ENCODE data around the gene STXBP1.
A peak's percentile ranks its signal among the peaks of the same experiment; 100 is the strongest.

STXBP1 gene

DNA sequence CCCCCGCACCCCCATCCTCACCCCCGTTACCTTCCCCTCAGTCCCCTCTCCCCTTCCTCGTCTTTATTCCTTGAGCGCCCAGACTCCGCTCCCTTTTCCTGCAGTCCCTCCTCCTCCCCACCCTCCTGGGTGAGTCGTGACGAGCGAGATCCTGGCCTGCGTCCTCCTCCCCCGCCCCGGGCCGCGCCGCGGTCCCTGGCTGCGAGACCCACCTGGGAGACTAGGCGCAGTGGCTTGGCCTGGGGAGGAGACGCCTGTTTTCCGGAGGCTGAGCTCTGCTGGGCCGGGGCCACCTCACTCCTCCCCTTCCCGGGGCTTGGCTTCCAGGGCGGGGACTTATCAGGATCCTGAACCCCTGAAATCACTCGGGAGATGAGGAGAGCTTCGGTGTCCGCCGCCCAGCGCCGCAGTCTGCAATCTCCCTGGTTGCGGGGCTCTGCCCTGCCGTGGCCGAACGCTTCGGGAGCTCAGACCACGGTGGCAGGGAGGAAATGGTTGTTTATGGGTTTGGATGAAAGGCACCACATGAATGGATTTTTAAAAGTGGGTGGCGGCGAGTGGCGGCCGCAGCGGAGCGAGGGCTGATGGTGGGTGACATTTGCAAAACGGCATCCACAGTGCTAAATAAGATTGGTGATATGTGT is 984 bp downstream of the STXBP1 start (continued):
- TF ChIP-seq ZNF148 (tag by site-specific recombination; IDR thresholded peaks at IDR 0.05; ENCODE audit: borderline replicate concordance): no peak
- TF ChIP-seq ZNF529 (tag by site-specific recombination; IDR thresholded peaks at IDR 0.05; ENCODE audit: insufficient replicate concordance): no peak
- no peak for TF ChIP-seq ZNF621 (tag by site-specific recombination; IDR thresholded peaks at IDR 0.05)
- TF ChIP-seq GLI4 (tag by site-specific recombination; IDR thresholded peaks at IDR 0.05): no peak
- peak; percentile 28; the same call in 1 of the 2 replicates for TF ChIP-seq ZNF366 (tag by site-specific recombination; conservative IDR thresholded peaks at IDR 0.05)
- TF ChIP-seq ZNF214 (tag by site-specific recombination; IDR thresholded peaks at IDR 0.05; ENCODE audit: borderline replicate concordance): no peak
- TF ChIP-seq ZEB2 (tag by site-specific recombination; IDR thresholded peaks at IDR 0.05): no peak
- no peak for TF ChIP-seq ZNF423 (tag by site-specific recombination; IDR thresholded peaks at IDR 0.05)
- no peak for TF ChIP-seq ZNF350 (tag by site-specific recombination; IDR thresholded peaks at IDR 0.05)
- TF ChIP-seq, protein P1, sequence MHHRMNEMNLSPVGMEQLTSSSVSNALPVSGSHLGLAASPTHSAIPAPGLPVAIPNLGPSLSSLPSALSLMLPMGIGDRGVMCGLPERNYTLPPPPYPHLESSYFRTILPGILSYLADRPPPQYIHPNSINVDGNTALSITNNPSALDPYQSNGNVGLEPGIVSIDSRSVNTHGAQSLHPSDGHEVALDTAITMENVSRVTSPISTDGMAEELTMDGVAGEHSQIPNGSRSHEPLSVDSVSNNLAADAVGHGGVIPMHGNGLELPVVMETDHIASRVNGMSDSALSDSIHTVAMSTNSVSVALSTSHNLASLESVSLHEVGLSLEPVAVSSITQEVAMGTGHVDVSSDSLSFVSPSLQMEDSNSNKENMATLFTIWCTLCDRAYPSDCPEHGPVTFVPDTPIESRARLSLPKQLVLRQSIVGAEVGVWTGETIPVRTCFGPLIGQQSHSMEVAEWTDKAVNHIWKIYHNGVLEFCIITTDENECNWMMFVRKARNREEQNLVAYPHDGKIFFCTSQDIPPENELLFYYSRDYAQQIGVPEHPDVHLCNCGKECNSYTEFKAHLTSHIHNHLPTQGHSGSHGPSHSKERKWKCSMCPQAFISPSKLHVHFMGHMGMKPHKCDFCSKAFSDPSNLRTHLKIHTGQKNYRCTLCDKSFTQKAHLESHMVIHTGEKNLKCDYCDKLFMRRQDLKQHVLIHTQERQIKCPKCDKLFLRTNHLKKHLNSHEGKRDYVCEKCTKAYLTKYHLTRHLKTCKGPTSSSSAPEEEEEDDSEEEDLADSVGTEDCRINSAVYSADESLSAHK (tag by site-specific recombination; IDR thresholded peaks at IDR 0.05): no peak
- no peak for TF ChIP-seq SCRT1 (tag by site-specific recombination; IDR thresholded peaks at IDR 0.05; ENCODE audit: borderline replicate concordance)
- peak; percentile 48; the same call in 1 of the 2 replicates for TF ChIP-seq IKZF3 (tag by site-specific recombination; IDR thresholded peaks at IDR 0.05)
- peak; percentile 76 for TF ChIP-seq ZBTB17 (tag by site-specific recombination; IDR thresholded peaks at IDR 0.05)
- TF ChIP-seq ZNF239 (tag by site-specific recombination; IDR thresholded peaks at IDR 0.05): no peak
- TF ChIP-seq SP2 (tag by site-specific recombination; IDR thresholded peaks at IDR 0.05): peak; percentile 77
- TF ChIP-seq ZNF335 (tag by site-specific recombination; conservative IDR thresholded peaks at IDR 0.05): peak; percentile 52

GRCh38 chr9:127613583-127613954 is 1.5 kb downstream of the STXBP1 start:
- TF ChIP-seq SCRT2 (tag by site-specific recombination; IDR thresholded peaks at IDR 0.05): no peak
- TF ChIP-seq ZNF830 (tag by site-specific recombination; IDR thresholded peaks at IDR 0.05; ENCODE audit: low read depth): no peak
- TF ChIP-seq SP2 (tag by site-specific recombination; IDR thresholded peaks at IDR 0.05): no peak
- TF ChIP-seq ZNF146 (tag by site-specific recombination; IDR thresholded peaks at IDR 0.05): no peak
- no peak for TF ChIP-seq GFI1B (tag by site-specific recombination; IDR thresholded peaks at IDR 0.05)
- TF ChIP-seq ZNF555 (tag by site-specific recombination; conservative IDR thresholded peaks at IDR 0.05): no peak
- peak; percentile 37; the same call in 1 of the 2 replicates for TF ChIP-seq PRDM1 (tag by site-specific recombination; IDR thresholded peaks at IDR 0.05)
- TF ChIP-seq ZNF138 (tag by site-specific recombination; IDR thresholded peaks at IDR 0.05; ENCODE audit: borderline replicate concordance): no peak
- TF ChIP-seq GLI4 (tag by site-specific recombination; IDR thresholded peaks at IDR 0.05): no peak
- TF ChIP-seq ZNF16 (tag by site-specific recombination; IDR thresholded peaks at IDR 0.05; ENCODE audit: low read depth): no peak
- no peak for TF ChIP-seq ZNF335 (tag by site-specific recombination; conservative IDR thresholded peaks at IDR 0.05)
- TF ChIP-seq YY1 (tag by site-specific recombination; IDR thresholded peaks at IDR 0.05): 0 out of 2 replicates have a peak, but pooled peaks have one; percentile 12
- no peak for TF ChIP-seq ZNF548 (tag by site-specific recombination; IDR thresholded peaks at IDR 0.05)
- no peak for TF ChIP-seq ZNF292 (tag by site-specific recombination; IDR thresholded peaks at IDR 0.05; ENCODE audit: borderline replicate concordance, low read depth)
- no peak for TF ChIP-seq ZNF362 (tag by site-specific recombination; IDR thresholded peaks at IDR 0.05)
- TF ChIP-seq ZNF266 (tag by site-specific recombination; IDR thresholded peaks at IDR 0.05; ENCODE audit: low read depth): no peak

More at GRCh38 chr9:127613583-127613954, 1.5 kb downstream of the STXBP1 start:
- POLR2A ChIA-PET: no interaction called here
- Histone ChIP-seq H3K9me3 (ENCODE audit: control insufficient read depth, insufficient read depth, low read depth, low read length) (no peaks in the 10 kb centered on the region), H3K27ac (ENCODE audit: extremely low read depth, low read depth, low read length) (no peak overlapping the region), H3K36me3 (ENCODE audit: control insufficient read depth in 2 of 2, insufficient read depth in 1 of 2, low read length in 2 of 2) (no peaks in the 10 kb centered on the region), H3K4me1 (ENCODE audit: control insufficient read depth, insufficient read depth, low read length) (0 out of 2 replicates have a peak, but pooled peaks cover 3% of the 10 kb centered on the region), H3K4me3 (ENCODE audit: low read depth, low read length) (peak overlapping the region; percentile 78)
- CTCF ChIA-PET: interaction anchor here (0.7 to 0.9 kb wide), 3 partner anchors 21 to 308 kb away, joined by 3 to 5 read pairs (median 3); no protein-coding TSS in a partner anchor

Measured in HEK293 (cell line).